Nephron progenitor cell (in vitro differentiated cells): Measurements from ENCODE around the gene CDK17.

ENCODE experiments used
- DNase-seq: peaks from one replicate; pipeline ENCODE4 v3.0.0; 2021
- H3K27ac Mint-ChIP-seq: 2 replicates; pipeline ENCODE4 v1.8.0; 2021; ENCODE audit warnings: mild to moderate bottlenecking, moderate library complexity, mixed read lengths
- H3K27me3 Mint-ChIP-seq: 2 replicates; pipeline ENCODE4 v1.8.0; 2021; ENCODE audit warnings: mild to moderate bottlenecking, low read depth, mixed read lengths; ENCODE audit not compliant: poor library complexity
- H3K36me3 Mint-ChIP-seq: 2 replicates; pipeline ENCODE4 v1.8.0; 2021; ENCODE audit warnings: low read depth, mixed read lengths
- H3K4me1 Mint-ChIP-seq: 2 replicates; pipeline ENCODE4 v1.8.0; 2021; ENCODE audit warnings: mixed read lengths
- H3K4me3 Mint-ChIP-seq: 2 replicates; pipeline ENCODE4 v1.8.0; 2021; ENCODE audit warnings: mild to moderate bottlenecking, moderate library complexity, mixed read lengths
- H3K9me3 Mint-ChIP-seq: 2 replicates; pipeline ENCODE4 v1.8.0; 2021; ENCODE audit warnings: mild to moderate bottlenecking, moderate library complexity, mixed read lengths
- TF ChIP-seq, protein P1 (sequence below): fragments of 200-600 bp; sonication (generic); IDR thresholded peaks from 2 replicates; pipeline ENCODE4 v1.5.0; 2021; ENCODE audit warnings: antibody characterized with exemption

Gene CDK17

GRCh38 chr12:96334502-96334901 is 65.7 kb downstream of the CDK17 start:
- Mint-ChIP-seq H3K36me3 (peaks cover 69% of the 10 kb centered on the region), H3K4me1 (no peaks in the 10 kb centered on the region), H3K27ac (no peak overlapping the region), H3K4me3 (no peak overlapping the region), H3K9me3 (peaks cover 38% of the 10 kb centered on the region), H3K27me3 (no peaks in the 10 kb centered on the region)
- TF ChIP-seq, protein P1, sequence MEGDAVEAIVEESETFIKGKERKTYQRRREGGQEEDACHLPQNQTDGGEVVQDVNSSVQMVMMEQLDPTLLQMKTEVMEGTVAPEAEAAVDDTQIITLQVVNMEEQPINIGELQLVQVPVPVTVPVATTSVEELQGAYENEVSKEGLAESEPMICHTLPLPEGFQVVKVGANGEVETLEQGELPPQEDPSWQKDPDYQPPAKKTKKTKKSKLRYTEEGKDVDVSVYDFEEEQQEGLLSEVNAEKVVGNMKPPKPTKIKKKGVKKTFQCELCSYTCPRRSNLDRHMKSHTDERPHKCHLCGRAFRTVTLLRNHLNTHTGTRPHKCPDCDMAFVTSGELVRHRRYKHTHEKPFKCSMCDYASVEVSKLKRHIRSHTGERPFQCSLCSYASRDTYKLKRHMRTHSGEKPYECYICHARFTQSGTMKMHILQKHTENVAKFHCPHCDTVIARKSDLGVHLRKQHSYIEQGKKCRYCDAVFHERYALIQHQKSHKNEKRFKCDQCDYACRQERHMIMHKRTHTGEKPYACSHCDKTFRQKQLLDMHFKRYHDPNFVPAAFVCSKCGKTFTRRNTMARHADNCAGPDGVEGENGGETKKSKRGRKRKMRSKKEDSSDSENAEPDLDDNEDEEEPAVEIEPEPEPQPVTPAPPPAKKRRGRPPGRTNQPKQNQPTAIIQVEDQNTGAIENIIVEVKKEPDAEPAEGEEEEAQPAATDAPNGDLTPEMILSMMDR = no peak
- DNase-seq = no peak

GRCh38 chr12:96329545-96329944 is 70.7 kb downstream of the CDK17 start:
- Mint-ChIP-seq H3K27ac (no peak overlapping the region), H3K36me3 (peaks cover 69% of the 10 kb centered on the region), H3K9me3 (peaks cover 8% of the 10 kb centered on the region), H3K4me3 (no peak overlapping the region), H3K4me1 (no peaks in the 10 kb centered on the region), H3K27me3 (no peaks in the 10 kb centered on the region)
- TF ChIP-seq, protein P1 = no peak
- DNase-seq = no peak

DNA sequence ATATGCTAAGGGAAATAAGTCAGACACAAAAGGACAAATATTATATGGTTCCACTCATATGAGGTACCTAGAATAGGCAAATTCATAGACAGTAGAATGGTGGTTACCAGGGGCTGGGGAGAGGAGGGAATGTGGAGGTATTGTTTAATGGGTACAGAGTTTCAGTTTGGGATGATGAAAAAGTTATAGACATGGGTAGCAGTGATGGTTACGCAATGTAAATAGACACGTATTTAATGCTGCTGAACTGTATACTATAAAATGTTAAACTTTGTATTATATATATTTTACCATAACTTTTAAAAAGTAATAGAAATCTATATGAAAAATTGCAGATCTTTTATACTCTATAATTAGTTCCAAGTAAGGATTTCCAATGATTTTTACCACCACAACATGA is 71.2 kb downstream of the CDK17 start:
- H3K36me3 Mint-ChIP-seq = peaks cover 69% of the 10 kb centered on the region
- no peak for DNase-seq
- TF ChIP-seq, protein P1 = no peak
- H3K27ac Mint-ChIP-seq = no peak overlapping the region
- H3K27me3 Mint-ChIP-seq = no peaks in the 10 kb centered on the region
- peaks cover 8% of the 10 kb centered on the region for H3K9me3 Mint-ChIP-seq
- no peak overlapping the region for H3K4me3 Mint-ChIP-seq
- no peaks in the 10 kb centered on the region for H3K4me1 Mint-ChIP-seq

DNA sequence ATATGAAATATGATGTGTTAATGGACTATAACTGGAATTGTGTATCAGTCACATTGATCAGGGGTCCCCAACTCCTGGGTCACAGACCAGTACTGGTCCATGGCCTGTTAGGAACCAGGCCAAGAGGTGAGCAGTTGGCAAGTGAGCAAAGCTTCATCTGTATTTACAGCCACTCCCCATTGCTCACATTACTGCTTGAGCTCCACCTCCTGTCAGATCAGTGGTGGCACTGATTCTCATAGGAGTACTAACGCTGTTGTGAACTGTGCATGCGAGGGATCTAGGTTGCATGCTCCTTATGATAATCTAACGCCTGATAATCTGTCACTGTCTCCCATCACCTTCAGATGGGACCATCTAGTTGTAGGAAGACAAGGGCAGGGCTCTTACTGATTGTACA is 72.3 kb downstream of the CDK17 start:
- H3K27ac Mint-ChIP-seq = no peak overlapping the region
- H3K4me3 Mint-ChIP-seq = no peak overlapping the region
- no peaks in the 10 kb centered on the region for H3K27me3 Mint-ChIP-seq
- H3K9me3 Mint-ChIP-seq = peaks cover 16% of the 10 kb centered on the region
- H3K4me1 Mint-ChIP-seq = no peaks in the 10 kb centered on the region
- TF ChIP-seq, protein P1 = no peak
- H3K36me3 Mint-ChIP-seq = peaks cover 76% of the 10 kb centered on the region
- DNase-seq = no peak

DNA sequence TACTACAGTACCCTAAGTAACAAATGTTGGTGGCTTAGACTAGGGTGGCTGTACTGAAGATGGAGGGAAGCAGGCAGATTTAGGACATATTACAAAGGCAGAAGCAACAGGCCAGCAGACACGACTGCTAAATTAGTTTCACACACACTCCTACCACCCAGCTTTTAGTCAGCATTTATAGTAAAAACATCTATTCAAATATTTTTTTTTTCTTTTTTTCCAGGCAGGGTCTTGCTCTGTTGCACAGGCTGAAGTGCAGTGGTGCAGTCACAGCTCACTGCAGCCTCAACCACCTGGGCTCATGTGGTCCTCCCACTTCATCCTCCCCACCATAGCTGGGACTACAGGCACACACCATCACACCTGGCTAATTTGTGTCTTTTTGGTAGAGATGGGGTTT is 72.9 kb downstream of the CDK17 start:
- H3K4me1 Mint-ChIP-seq = no peaks in the 10 kb centered on the region
- H3K9me3 Mint-ChIP-seq = peaks cover 22% of the 10 kb centered on the region
- no peak for DNase-seq
- peaks cover 81% of the 10 kb centered on the region for H3K36me3 Mint-ChIP-seq
- no peak overlapping the region for H3K4me3 Mint-ChIP-seq
- no peak overlapping the region for H3K27ac Mint-ChIP-seq
- TF ChIP-seq, protein P1 = no peak
- no peaks in the 10 kb centered on the region for H3K27me3 Mint-ChIP-seq

GRCh38 chr12:96326628-96327227 is 73.5 kb downstream of the CDK17 start:
- Mint-ChIP-seq H3K4me1 (no peaks in the 10 kb centered on the region), H3K27ac (no peak overlapping the region), H3K36me3 (peaks cover 84% of the 10 kb centered on the region), H3K4me3 (no peak overlapping the region), H3K9me3 (peaks cover 28% of the 10 kb centered on the region), H3K27me3 (no peaks in the 10 kb centered on the region)
- no peak for DNase-seq
- TF ChIP-seq, protein P1 = no peak
